ENCODE data around the gene ZNF584.

The ZNF584 gene

DNA sequence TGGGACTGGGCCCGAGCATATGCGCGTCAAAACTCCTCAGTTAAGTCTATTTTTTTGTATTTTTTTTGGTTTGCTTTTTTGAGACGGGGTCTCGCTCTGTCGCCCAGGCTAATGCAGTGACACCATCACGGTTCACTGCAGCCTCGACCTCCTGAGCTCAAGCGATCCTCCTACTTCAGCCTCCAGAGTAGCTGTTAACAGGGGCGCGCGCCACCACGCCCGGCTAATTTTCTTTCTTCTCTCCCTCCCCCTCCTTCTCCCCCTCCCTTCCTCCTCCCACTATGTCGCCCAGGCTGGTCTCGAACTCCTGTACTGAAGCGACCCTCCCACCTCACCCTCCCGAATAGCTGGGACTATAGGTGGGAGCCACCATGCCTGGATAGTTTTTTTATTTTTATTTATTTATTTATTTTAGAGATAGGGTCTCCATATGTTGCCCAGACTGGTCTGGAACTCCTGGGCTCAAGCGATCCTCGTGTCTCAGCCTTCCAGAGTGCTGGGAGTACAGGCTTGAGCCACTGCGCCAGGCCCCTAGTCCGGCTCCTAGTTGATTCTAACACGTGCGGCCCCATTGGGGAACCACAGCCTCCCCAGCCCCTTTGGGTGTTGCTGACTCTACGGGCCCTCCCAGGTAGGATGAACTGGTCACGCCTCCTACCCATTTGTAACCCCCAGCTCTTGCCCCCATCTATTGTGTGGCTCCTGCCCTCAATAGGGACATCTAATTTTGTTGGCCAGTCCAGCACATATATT, 26.8 kb upstream of the ZNF584 start (continued):
- TF ChIP-seq, protein P1, sequence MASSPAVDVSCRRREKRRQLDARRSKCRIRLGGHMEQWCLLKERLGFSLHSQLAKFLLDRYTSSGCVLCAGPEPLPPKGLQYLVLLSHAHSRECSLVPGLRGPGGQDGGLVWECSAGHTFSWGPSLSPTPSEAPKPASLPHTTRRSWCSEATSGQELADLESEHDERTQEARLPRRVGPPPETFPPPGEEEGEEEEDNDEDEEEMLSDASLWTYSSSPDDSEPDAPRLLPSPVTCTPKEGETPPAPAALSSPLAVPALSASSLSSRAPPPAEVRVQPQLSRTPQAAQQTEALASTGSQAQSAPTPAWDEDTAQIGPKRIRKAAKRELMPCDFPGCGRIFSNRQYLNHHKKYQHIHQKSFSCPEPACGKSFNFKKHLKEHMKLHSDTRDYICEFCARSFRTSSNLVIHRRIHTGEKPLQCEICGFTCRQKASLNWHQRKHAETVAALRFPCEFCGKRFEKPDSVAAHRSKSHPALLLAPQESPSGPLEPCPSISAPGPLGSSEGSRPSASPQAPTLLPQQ (tag by site-specific recombination; IDR thresholded peaks at IDR 0.05): no peak
- TF ChIP-seq ZNF837 (tag by site-specific recombination; IDR thresholded peaks at IDR 0.05) (no peak), ZIC2 (tag by site-specific recombination; IDR thresholded peaks at IDR 0.05) (no peak), BCL11B (tag by site-specific recombination; IDR thresholded peaks at IDR 0.05; ENCODE audit: low read depth) (no peak), ZNF112 (tag by site-specific recombination; IDR thresholded peaks at IDR 0.05) (no peak), ZNF596 (tag by site-specific recombination; IDR thresholded peaks at IDR 0.05) (no peak), ZNF530 (tag by site-specific recombination; IDR thresholded peaks at IDR 0.05; ENCODE audit: low read depth) (no peak), PRDM6 (tag by site-specific recombination; IDR thresholded peaks at IDR 0.05) (no peak), ZFP41 (tag by site-specific recombination; IDR thresholded peaks at IDR 0.05; ENCODE audit: borderline replicate concordance) (no peak), ZNF677 (tag by site-specific recombination; IDR thresholded peaks at IDR 0.05) (no peak), ZNF513 (tag by site-specific recombination; IDR thresholded peaks at IDR 0.05) (no peak), ZNF121 (tag by site-specific recombination; IDR thresholded peaks at IDR 0.05) (peak; percentile 78; the same call in 1 of the 2 replicates), SALL2 (tag by site-specific recombination; IDR thresholded peaks at IDR 0.05; ENCODE audit: borderline replicate concordance) (no peak), ZNF558 (tag by site-specific recombination; IDR thresholded peaks at IDR 0.05) (no peak), ZNF529 (tag by site-specific recombination; IDR thresholded peaks at IDR 0.05; ENCODE audit: insufficient replicate concordance) (no peak), ZNF624 (tag by site-specific recombination; IDR thresholded peaks at IDR 0.05) (no peak), KLF17 (tag by site-specific recombination; IDR thresholded peaks at IDR 0.05) (peak; percentile 66; the same call in 1 of the 2 replicates), ZFHX2 (tag by site-specific recombination; conservative IDR thresholded peaks at IDR 0.05) (peak; percentile 52)
- TF ChIP-seq, protein P2, sequence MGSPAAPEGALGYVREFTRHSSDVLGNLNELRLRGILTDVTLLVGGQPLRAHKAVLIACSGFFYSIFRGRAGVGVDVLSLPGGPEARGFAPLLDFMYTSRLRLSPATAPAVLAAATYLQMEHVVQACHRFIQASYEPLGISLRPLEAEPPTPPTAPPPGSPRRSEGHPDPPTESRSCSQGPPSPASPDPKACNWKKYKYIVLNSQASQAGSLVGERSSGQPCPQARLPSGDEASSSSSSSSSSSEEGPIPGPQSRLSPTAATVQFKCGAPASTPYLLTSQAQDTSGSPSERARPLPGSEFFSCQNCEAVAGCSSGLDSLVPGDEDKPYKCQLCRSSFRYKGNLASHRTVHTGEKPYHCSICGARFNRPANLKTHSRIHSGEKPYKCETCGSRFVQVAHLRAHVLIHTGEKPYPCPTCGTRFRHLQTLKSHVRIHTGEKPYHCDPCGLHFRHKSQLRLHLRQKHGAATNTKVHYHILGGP (tag by site-specific recombination; IDR thresholded peaks at IDR 0.05): no peak
- TF ChIP-seq, protein P3, sequence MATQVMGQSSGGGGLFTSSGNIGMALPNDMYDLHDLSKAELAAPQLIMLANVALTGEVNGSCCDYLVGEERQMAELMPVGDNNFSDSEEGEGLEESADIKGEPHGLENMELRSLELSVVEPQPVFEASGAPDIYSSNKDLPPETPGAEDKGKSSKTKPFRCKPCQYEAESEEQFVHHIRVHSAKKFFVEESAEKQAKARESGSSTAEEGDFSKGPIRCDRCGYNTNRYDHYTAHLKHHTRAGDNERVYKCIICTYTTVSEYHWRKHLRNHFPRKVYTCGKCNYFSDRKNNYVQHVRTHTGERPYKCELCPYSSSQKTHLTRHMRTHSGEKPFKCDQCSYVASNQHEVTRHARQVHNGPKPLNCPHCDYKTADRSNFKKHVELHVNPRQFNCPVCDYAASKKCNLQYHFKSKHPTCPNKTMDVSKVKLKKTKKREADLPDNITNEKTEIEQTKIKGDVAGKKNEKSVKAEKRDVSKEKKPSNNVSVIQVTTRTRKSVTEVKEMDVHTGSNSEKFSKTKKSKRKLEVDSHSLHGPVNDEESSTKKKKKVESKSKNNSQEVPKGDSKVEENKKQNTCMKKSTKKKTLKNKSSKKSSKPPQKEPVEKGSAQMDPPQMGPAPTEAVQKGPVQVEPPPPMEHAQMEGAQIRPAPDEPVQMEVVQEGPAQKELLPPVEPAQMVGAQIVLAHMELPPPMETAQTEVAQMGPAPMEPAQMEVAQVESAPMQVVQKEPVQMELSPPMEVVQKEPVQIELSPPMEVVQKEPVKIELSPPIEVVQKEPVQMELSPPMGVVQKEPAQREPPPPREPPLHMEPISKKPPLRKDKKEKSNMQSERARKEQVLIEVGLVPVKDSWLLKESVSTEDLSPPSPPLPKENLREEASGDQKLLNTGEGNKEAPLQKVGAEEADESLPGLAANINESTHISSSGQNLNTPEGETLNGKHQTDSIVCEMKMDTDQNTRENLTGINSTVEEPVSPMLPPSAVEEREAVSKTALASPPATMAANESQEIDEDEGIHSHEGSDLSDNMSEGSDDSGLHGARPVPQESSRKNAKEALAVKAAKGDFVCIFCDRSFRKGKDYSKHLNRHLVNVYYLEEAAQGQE (tag by site-specific recombination; IDR thresholded peaks at IDR 0.05): no peak
- TF ChIP-seq, protein P4, sequence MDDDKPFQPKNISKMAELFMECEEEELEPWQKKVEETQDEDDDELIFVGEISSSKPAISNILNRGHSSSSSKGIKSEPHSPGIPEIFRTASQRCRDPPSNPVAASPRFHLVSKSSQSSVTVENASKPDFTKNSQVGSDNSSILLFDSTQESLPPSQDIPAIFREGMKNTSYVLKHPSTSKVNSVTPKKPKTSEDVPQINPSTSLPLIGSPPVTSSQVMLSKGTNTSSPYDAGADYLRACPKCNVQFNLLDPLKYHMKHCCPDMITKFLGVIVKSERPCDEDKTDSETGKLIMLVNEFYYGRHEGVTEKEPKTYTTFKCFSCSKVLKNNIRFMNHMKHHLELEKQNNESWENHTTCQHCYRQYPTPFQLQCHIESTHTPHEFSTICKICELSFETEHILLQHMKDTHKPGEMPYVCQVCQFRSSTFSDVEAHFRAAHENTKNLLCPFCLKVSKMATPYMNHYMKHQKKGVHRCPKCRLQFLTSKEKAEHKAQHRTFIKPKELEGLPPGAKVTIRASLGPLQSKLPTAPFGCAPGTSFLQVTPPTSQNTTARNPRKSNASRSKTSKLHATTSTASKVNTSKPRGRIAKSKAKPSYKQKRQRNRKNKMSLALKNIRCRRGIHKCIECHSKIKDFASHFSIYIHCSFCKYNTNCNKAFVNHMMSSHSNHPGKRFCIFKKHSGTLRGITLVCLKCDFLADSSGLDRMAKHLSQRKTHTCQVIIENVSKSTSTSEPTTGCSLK (tag by site-specific recombination; IDR thresholded peaks at IDR 0.05): no peak
- TF ChIP-seq, protein P5, sequence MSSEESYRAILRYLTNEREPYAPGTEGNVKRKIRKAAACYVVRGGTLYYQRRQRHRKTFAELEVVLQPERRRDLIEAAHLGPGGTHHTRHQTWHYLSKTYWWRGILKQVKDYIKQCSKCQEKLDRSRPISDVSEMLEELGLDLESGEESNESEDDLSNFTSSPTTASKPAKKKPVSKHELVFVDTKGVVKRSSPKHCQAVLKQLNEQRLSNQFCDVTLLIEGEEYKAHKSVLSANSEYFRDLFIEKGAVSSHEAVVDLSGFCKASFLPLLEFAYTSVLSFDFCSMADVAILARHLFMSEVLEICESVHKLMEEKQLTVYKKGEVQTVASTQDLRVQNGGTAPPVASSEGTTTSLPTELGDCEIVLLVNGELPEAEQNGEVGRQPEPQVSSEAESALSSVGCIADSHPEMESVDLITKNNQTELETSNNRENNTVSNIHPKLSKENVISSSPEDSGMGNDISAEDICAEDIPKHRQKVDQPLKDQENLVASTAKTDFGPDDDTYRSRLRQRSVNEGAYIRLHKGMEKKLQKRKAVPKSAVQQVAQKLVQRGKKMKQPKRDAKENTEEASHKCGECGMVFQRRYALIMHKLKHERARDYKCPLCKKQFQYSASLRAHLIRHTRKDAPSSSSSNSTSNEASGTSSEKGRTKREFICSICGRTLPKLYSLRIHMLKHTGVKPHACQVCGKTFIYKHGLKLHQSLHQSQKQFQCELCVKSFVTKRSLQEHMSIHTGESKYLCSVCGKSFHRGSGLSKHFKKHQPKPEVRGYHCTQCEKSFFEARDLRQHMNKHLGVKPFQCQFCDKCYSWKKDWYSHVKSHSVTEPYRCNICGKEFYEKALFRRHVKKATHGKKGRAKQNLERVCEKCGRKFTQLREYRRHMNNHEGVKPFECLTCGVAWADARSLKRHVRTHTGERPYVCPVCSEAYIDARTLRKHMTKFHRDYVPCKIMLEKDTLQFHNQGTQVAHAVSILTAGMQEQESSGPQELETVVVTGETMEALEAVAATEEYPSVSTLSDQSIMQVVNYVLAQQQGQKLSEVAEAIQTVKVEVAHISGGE (tag by site-specific recombination; conservative IDR thresholded peaks at IDR 0.05; ENCODE audit: low read depth): no peak
